Heart right ventricle (tissue), 16 donors: ENCODE measurements around the gene ANXA2. TPM values are rescaled to one million over a fixed set of nuclear protein-coding genes. Genes with fewer than 3 reads are reported as not detected.

Experiments used
- ATAC-seq, 8 donors: fragments of 200-7000 bp; cut with Tn5 transposase; one replicate each; pipeline ENCODE4 v1.9.1; 2020; ENCODE audit warnings: mild to moderate bottlenecking in 8 of 8, moderate library complexity in 8 of 8, moderate number of reproducible peaks in 1 of 8
- DNase-seq, 2 donors: peaks; one replicate each; pipeline ENCODE4 v3.0.0-alpha.2; 2020
- H3K27ac ChIP-seq, 10 donors: fragments of 200-600 bp; sonication (generic) in 2 of 10; one replicate each; pipeline versions ENCODE4 v1.5.0 to v1.8.0; 2020 to 2022; ENCODE audit warnings: mild to moderate bottlenecking in 3 of 10
- H3K27me3 ChIP-seq, 7 donors: fragments of 200-600 bp; one replicate each; pipeline ENCODE4 v1.8.0; 2021 to 2022; ENCODE audit warnings: mild to moderate bottlenecking in 2 of 7
- H3K36me3 ChIP-seq, 9 donors: fragments of 200-600 bp; sonication (generic) in 1 of 9; one replicate each; pipeline versions ENCODE4 v1.5.0 to v1.8.0; 2020 to 2022; ENCODE audit warnings: mild to moderate bottlenecking in 2 of 9
- H3K4me1 ChIP-seq, 9 donors: fragments of 200-600 bp; sonication (generic) in 1 of 9; one replicate each; pipeline versions ENCODE4 v1.5.0 to v1.8.0; 2020 to 2022; ENCODE audit warnings: mild to moderate bottlenecking in 4 of 9
- H3K4me3 ChIP-seq, 10 donors: fragments of 200-600 bp; sonication (generic) in 2 of 10; one replicate each; pipeline versions ENCODE4 v1.5.0 to v1.8.0; 2020 to 2022; ENCODE audit warnings: mild to moderate bottlenecking in 7 of 10, moderate library complexity in 2 of 10
- H3K9me3 ChIP-seq, 11 donors: fragments of 200-600 bp in 10 of 11; sonication (generic) in 2 of 11; one replicate each; pipeline versions ENCODE4 v1.5.0 to v1.8.0; 2013 to 2022; ENCODE audit warnings: mild to moderate bottlenecking in 2 of 11, control low read depth in 1 of 11, moderate library complexity in 1 of 11
- WGBS, 2 donors: extraction: QIAGEN DNeasy Blood & Tissue Kit; methylation state at CpG; one replicate each; pipeline ENCODE4 v1.1.7; 2013; ENCODE audit warnings: inconsistent platforms in 1 of 2; 5-methylcytosine and 5-hydroxymethylcytosine counted together
- intact Hi-C, 10 donors: fragments of 100-400 bp; cut with DNase I; formaldehyde crosslinking; loops; one replicate each; pipeline versions ENCODE4 v1.11.1 to v1.14.2; 2022
- polyA plus RNA-seq, 2 donors: library from polyadenylated mRNA; stranded (reverse); fragments of 200-250 nt; gene quantifications; one replicate each; pipeline ENCODE4 v1.2.3, GENCODE V29; 2013
- total RNA-seq, 10 donors: library from RNA; stranded (reverse); fragmentation: NEBNext Ultra II Directional in 3 of 10; extraction: Animal tissue kit (Norgen Biotek cat#: 25700) in 3 of 10; gene quantifications; one replicate each; pipeline versions ENCODE4 v1.2.1 to v1.2.4, GENCODE V29; 2021 to 2023
- TF ChIP-seq, protein P1 (sequence below), 9 donors: fragments of 200-600 bp; sonication (generic) in 2 of 9; IDR thresholded peaks; one replicate each; pipeline versions ENCODE4 v1.5.0 to v1.8.0; 2021 to 2022; ENCODE audit warnings: antibody characterized with exemption in 9 of 9, mild to moderate bottlenecking in 5 of 9, moderate library complexity in 1 of 9
- donor health status: Arrhythmogenic right ventricular cardiomyopathy.
- donor health status: ischemic (EF 13 %, LVEDD 7.1; RV severe dilation, severe dysfunction).
- donor health status: healthy with polysubstance abuse.
- donor health status: DM: no; HTN: yes; CAD: no.
- donor health status: DM: no; HTN: no; CAD: no.
- donor health status: ischemic (EF 25% LVEDD 6.9; RV normal size, moderate dysfunction).
- donor health status: ischemic (EF 25% LVEDD 5.7; RV mildly dilated, moderate dysfunction).
- donor health status: healthy.
- donor health status: DM: yes; HTN: yes; CAD: no.
- donor health status: Ischemic cardiomyopathy.
- donor health status: ischemic (EF 35%, LVEDD 5.7; RV mildly dilated, moderate dysfunction).
- donor health status: nonischemic (EF 11% LVEDD 7.7; RV severe dilation, severe dysfunction).
- donor health status: DM: yes; HTN: yes; CAD: no.
- donor health status: PGD.
- donor health status: ischemic (EF 29% LVEDD 5.4; RV normal size, mild dysfunction).
- donor health status: nonischemic (EF 23%, LVEDD 6.1; RV moderate dilation, normal function).

ANXA2 gene
- total and polyA plus RNA-seq, 12 donors = 98.7 to 539 (median 145) TPM

DNA sequence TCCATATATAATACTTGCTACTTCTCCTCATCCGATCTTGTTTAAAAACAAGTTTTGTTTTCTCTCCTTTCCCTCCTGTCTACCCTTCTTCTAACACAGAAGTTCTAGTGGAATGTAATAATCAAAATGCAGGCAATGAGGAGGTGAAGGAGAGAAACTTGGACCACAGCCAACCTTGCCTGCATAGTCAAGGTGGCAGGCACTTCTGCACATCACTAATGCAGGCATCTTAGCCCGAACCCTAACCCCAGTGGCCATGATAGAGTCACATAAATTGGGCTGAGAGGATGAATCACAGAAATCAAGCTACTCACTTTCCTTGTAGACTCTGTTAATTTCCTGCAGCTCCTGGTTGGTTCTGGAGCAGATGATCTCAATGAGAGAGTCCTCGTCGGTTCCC lies 41.0 kb downstream of the ANXA2 start:
- no peaks in the 10 kb centered on the region for H3K9me3 ChIP-seq
- 69 to 79% methylated on average over 4 of the region's 4 CpGs for WGBS, 2 donors
- no peak overlapping the region for H3K27ac ChIP-seq
- no peaks in the 10 kb centered on the region for H3K27me3 ChIP-seq
- intact Hi-C loops = loop anchor here in 1 of 10 donors (5.0 kb wide), 1 partner anchor 85 kb away; no protein-coding TSS in a partner anchor
- no peak overlapping the region for H3K4me3 ChIP-seq
- no peak for ATAC-seq
- DNase-seq = no peak
- TF ChIP-seq, protein P1, sequence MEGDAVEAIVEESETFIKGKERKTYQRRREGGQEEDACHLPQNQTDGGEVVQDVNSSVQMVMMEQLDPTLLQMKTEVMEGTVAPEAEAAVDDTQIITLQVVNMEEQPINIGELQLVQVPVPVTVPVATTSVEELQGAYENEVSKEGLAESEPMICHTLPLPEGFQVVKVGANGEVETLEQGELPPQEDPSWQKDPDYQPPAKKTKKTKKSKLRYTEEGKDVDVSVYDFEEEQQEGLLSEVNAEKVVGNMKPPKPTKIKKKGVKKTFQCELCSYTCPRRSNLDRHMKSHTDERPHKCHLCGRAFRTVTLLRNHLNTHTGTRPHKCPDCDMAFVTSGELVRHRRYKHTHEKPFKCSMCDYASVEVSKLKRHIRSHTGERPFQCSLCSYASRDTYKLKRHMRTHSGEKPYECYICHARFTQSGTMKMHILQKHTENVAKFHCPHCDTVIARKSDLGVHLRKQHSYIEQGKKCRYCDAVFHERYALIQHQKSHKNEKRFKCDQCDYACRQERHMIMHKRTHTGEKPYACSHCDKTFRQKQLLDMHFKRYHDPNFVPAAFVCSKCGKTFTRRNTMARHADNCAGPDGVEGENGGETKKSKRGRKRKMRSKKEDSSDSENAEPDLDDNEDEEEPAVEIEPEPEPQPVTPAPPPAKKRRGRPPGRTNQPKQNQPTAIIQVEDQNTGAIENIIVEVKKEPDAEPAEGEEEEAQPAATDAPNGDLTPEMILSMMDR (IDR thresholded peaks at IDR 0.05) = no peak
- peaks cover 0 to 100% (median 67%) of the 10 kb centered on the region in 9 donors for H3K36me3 ChIP-seq
- peaks cover 0 to 42% (median 18%) of the 10 kb centered on the region in 9 donors for H3K4me1 ChIP-seq

DNA sequence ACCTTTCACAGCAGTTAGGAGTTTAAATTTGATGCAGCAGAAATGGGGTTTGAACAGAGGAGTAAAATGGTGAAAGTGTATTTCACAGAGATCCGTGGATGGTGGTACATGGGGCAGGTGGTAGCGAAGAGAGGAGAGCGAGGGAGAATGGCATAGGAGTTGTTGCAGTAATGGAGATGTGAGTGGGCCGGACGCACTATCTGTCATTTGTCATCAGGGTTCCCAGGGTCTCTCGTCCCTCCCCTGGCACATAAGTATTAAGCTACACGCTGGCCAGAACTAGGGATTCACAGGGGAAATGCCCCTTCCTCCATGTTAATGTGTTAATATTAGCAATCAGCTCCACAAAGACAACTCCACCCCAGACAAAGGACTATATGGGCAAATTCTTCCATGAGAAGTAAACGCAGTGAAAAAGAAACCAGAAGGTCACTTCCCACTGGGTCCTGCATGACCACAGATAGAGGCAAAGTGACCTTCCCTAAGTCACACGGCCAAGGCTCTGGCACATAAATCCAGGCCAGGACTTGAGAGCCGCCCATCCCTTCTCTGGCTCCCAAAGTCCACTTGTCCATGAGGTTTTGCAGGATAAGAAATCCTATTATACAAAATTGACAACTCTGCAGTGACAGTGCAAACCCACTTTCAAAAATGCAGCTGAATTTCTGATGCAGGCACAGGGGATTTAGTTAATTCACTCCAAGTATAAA lies 42.5 kb downstream of the ANXA2 start:
- Histone ChIP-seq H3K4me1 (peaks cover 0 to 29% (median 13%) of the 10 kb centered on the region in 9 donors), H3K4me3 (no peak overlapping the region), H3K36me3 (peaks cover 0 to 100% (median 73%) of the 10 kb centered on the region in 9 donors), H3K27me3 (no peaks in the 10 kb centered on the region), H3K9me3 (no peaks in the 10 kb centered on the region), H3K27ac (no peak overlapping the region)
- no peak for ATAC-seq
- TF ChIP-seq, protein P1 (IDR thresholded peaks at IDR 0.05) = no peak
- 87% methylated on average over 10 of the region's 10 CpGs for WGBS, 2 donors
- DNase-seq = no peak
- intact Hi-C loops = loop anchor here in 1 of 10 donors (5.0 kb wide), 1 partner anchor 87 kb away; no protein-coding TSS in a partner anchor

DNA sequence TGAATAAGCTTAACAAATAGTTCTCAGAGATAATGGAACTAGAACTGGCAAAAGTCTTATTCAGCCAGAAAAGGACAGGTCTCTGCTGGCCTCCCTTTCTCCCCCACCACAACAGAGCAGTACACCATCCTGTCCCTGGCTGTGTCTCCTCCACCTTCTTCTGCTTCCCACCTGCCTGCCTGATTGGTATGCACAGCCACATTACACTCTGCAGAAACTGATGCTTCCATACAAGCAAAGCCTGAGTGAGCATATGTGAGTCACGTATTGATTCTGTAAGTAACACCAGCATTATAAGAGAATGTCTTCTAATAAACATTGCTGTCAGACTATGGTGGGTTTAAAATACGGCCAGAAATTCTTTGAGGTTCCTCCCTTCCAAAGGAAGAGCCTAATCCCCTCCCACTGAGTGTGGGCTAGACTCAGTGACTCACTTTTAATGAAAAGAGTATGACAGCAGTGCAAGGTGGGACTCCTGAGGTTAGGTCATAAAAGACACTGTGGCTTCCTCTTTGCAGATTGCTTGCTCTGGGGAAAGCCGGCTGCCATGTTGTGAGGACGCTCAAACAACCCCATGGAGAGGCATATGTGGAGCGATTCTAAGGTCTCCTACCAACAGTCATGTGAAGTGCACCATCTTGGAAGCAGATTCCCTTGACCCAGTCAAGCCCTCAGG lies 44.4 kb downstream of the ANXA2 start:
- ATAC-seq (no peak), DNase-seq (no peak)
- no peaks in the 10 kb centered on the region for H3K9me3 ChIP-seq
- 81 to 96% methylated on average over 5 of the region's 5 CpGs for WGBS, 2 donors
- intact Hi-C loops = no loop called here
- H3K36me3 ChIP-seq = peaks cover 0 to 96% (median 82%) of the 10 kb centered on the region in 9 donors
- H3K27ac ChIP-seq = no peak overlapping the region
- TF ChIP-seq, protein P1 (IDR thresholded peaks at IDR 0.05) = no peak
- H3K27me3 ChIP-seq = no peaks in the 10 kb centered on the region
- peaks cover 0 to 10% (median 0%) of the 10 kb centered on the region in 9 donors for H3K4me1 ChIP-seq
- H3K4me3 ChIP-seq = no peak overlapping the region

DNA sequence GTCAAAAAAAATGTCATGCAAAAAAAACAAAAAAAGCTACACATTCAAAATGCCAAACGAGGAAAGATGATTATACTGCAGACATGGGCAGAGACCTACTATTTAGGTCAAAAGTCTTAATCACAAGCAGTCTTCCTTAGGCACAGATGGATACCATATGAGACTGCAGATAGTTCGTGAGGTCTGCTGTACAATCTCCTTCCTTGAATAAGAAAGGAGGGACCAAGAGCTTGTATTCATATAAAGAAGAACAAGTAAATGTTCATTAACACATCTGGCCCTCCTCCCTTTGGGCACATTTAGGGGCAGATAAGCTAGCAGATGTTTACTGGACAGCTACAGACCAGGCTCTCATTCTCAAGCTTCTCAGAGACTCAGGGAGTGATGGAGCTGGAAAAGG lies 45.3 kb downstream of the ANXA2 start:
- no peaks in the 10 kb centered on the region for H3K27me3 ChIP-seq
- H3K4me3 ChIP-seq = no peak overlapping the region
- ATAC-seq = no peak
- 74 to 94% methylated on average over 2 of the region's 2 CpGs for WGBS, 2 donors
- peaks cover 0 to 6% (median 0%) of the 10 kb centered on the region in 9 donors for H3K4me1 ChIP-seq
- intact Hi-C loops = no loop called here
- TF ChIP-seq, protein P1 (IDR thresholded peaks at IDR 0.05) = no peak
- H3K9me3 ChIP-seq = no peaks in the 10 kb centered on the region
- peaks cover 3 to 96% (median 91%) of the 10 kb centered on the region in 9 donors for H3K36me3 ChIP-seq
- DNase-seq = no peak
- no peak overlapping the region for H3K27ac ChIP-seq
